Neural progenitor cell (in vitro differentiated cells): ENCODE data around the gene CAPN14.

Experiments
- CTCF ChIP-seq: fragments of 200-600 bp; sonication (generic); IDR thresholded peaks from 2 replicates; pipeline ENCODE4 v1.5.1; 2017; ENCODE audit warnings: antibody characterized with exemption, mild to moderate bottlenecking
- EZH2 ChIP-seq: fragments of 200-600 bp; sonication (generic); IDR thresholded peaks from 2 replicates; pipeline ENCODE4 v1.6.1; 2017; ENCODE audit warnings: antibody characterized with exemption, mild to moderate bottlenecking, moderate library complexity

- TF ChIP-seq CTCF: no peak
- TF ChIP-seq EZH2: no peak
These were observed 14.5 kb downstream of the CAPN14 start for GRCh38 chr2:31202833-31203232.
